SH-SY5Y (cell line): ENCODE data around the gene TPGS1.

Experiments
- GATA2 ChIP-seq: IDR thresholded peaks from 2 replicates; pipeline ENCODE4 v1.6.1; 2011; ENCODE audit warnings: mild to moderate bottlenecking, low read depth, low read length
- GATA3 ChIP-seq: IDR thresholded peaks from 2 replicates; pipeline ENCODE4 v1.6.1; 2011; ENCODE audit warnings: low read depth, mild to moderate bottlenecking, low read length, moderate library complexity

GRCh38 chr19:539429-540030 is 32.2 kb downstream of the TPGS1 start:
- TF ChIP-seq GATA2 (no peak), GATA3 (no peak)
